Ovary (tissue), 3 donors: Measurements from ENCODE around the gene NELL1.

Experiments used
- CTCF ChIP-seq, 3 donors: fragments of 450-650 bp in 2 of 3; fragments of 200-600 bp in 1 of 3; IDR thresholded peaks; one replicate each; pipeline versions ENCODE4 v1.5.1 to v1.8.0; 2016 to 2022; ENCODE audit warnings: antibody characterized with exemption in 3 of 3, mild to moderate bottlenecking in 1 of 3
- EP300 ChIP-seq: sonication (generic); formaldehyde crosslinking; IDR thresholded peaks from one replicate; pipeline ENCODE4 v1.6.1; 2017; ENCODE audit warnings: antibody characterized with exemption
- POLR2A ChIP-seq: fragments of 450-650 bp; IDR thresholded peaks from one replicate; pipeline ENCODE4 v1.6.1; 2017; ENCODE audit warnings: antibody characterized with exemption, mild to moderate bottlenecking, moderate library complexity
- donor health status: DM: no; HTN: no; CAD: no.

- TF ChIP-seq CTCF (IDR thresholded peaks at IDR 0.05) = no peak
- TF ChIP-seq POLR2A = no peak
- no peak for TF ChIP-seq EP300
Measured at GRCh38 chr11:21257461-21257860, 588.1 kb downstream of the NELL1 start.
